Activated CD8-positive, alpha-beta T cell treated with anti-CD3 and anti-CD28 coated beads for 36 hours (primary cell): Measurements from ENCODE around the gene TGFBR2. TPM values are rescaled to one million over a fixed set of nuclear protein-coding genes. Genes with fewer than 3 reads are reported as not detected.
A peak's percentile ranks its signal among the peaks of the same experiment; 100 is the strongest.

Experiments used
- ATAC-seq: fragments of 200-7000 bp; cut with Tn5 transposase; one replicate; pipeline ENCODE4 v1.10.0; 2021; ENCODE audit warnings: mild to moderate bottlenecking, moderate library complexity
- CTCF ChIA-PET: fragments of 350-600 bp; sonication (Branson Sonifier 250); formaldehyde crosslinking; loops from one replicate; lab custom pipeline; 2021; ENCODE audit warnings: antibody characterized with exemption; lab: Charles Lee
- POLR2A ChIA-PET: fragments of 350-600 bp; sonication (Branson Sonifier 250); formaldehyde crosslinking; loops from one replicate; lab custom pipeline; 2021; ENCODE audit warnings: antibody characterized with exemption; lab: Charles Lee
- DNase-seq: peaks from one replicate; pipeline ENCODE4 v3.0.0-alpha.2; 2020
- H3K27ac Mint-ChIP-seq: one replicate; pipeline ENCODE4 v1.8.0; 2021; ENCODE audit warnings: mild to moderate bottlenecking, mixed read lengths
- H3K27me3 Mint-ChIP-seq: one replicate; pipeline ENCODE4 v1.8.0; 2021; ENCODE audit warnings: mixed read lengths
- H3K36me3 Mint-ChIP-seq: one replicate; pipeline ENCODE4 v1.8.0; 2021; ENCODE audit warnings: low read depth, mixed read lengths
- H3K4me1 Mint-ChIP-seq: one replicate; pipeline ENCODE4 v1.8.0; 2021; ENCODE audit warnings: low read depth, mixed read lengths
- H3K4me3 Mint-ChIP-seq: one replicate; pipeline ENCODE4 v1.8.0; 2021; ENCODE audit warnings: mild to moderate bottlenecking, moderate library complexity, mixed read lengths
- H3K9me3 Mint-ChIP-seq: one replicate; pipeline ENCODE4 v1.8.0; 2021; ENCODE audit warnings: mixed read lengths
- intact Hi-C: fragments of 100-400 bp; cut with micrococcal nuclease; formaldehyde crosslinking; loops from one replicate; pipeline ENCODE4 v1.10.0; 2022
- total RNA-seq, 2 experiments: library from RNA; stranded (reverse); gene quantifications; one replicate each; pipeline ENCODE4 v1.2.3, GENCODE V29; 2021
- TF ChIP-seq, protein P1 (sequence below): fragments of 200-600 bp; IDR thresholded peaks from one replicate; pipeline ENCODE4 v1.8.0; 2022; ENCODE audit warnings: antibody characterized with exemption, mild to moderate bottlenecking

Gene TGFBR2
- total RNA-seq, 2 experiments from 2014 or later, result 49.1 to 50.0 TPM

DNA sequence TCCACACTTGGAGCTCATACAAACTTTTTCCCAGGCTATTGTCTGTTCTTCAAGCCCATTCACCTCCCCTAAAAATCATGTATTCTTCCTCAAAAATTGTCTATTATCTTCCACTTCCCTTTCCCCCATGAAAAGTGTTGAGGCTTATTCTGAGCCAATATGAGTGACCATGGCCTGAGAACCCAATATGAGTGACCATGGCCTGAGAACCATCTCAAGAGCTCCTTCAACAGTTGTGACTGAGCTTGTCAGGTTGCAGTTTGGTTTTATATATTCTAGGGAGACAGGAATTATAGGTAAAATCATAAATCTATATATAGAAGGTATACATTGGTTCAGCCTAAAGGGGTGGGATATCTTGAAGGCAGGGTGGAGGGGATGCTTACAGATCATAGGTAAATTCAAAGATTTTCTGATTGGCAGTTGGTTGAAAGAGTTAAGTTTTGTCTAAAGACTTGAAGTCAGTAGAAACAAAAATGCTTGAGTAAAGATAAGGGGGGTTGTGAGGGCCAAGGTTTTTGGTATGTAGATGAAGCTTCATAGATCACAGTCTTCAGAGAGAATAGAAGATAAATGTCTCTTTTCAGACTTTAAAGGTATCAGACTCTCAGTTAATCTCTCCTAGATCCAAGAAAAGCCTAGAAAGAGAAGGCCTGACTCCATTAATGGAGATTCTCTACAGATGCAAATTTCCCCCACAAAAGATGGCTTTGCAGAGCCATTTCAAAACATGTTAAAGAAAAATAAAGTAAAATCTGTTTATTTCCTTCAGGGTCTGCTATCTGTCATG lies 95.8 kb downstream of the TGFBR2 start:
- Mint-ChIP-seq H3K4me1 (peaks cover 16% of the 10 kb centered on the region), H3K4me3 (no peak overlapping the region), H3K27me3 (no peaks in the 10 kb centered on the region), H3K36me3 (peaks cover 44% of the 10 kb centered on the region), H3K9me3 (peaks cover 6% of the 10 kb centered on the region), H3K27ac (no peak overlapping the region)
- ATAC-seq (peak; percentile 11), DNase-seq (no peak)
- TF ChIP-seq, protein P1, sequence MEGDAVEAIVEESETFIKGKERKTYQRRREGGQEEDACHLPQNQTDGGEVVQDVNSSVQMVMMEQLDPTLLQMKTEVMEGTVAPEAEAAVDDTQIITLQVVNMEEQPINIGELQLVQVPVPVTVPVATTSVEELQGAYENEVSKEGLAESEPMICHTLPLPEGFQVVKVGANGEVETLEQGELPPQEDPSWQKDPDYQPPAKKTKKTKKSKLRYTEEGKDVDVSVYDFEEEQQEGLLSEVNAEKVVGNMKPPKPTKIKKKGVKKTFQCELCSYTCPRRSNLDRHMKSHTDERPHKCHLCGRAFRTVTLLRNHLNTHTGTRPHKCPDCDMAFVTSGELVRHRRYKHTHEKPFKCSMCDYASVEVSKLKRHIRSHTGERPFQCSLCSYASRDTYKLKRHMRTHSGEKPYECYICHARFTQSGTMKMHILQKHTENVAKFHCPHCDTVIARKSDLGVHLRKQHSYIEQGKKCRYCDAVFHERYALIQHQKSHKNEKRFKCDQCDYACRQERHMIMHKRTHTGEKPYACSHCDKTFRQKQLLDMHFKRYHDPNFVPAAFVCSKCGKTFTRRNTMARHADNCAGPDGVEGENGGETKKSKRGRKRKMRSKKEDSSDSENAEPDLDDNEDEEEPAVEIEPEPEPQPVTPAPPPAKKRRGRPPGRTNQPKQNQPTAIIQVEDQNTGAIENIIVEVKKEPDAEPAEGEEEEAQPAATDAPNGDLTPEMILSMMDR, result no peak
- CTCF ChIA-PET, result interaction anchor here (1.0 to 1.7 kb wide), 5 partner anchors 9 to 690 kb away, joined by 3 to 7 read pairs (median 3); no protein-coding TSS in a partner anchor
- intact Hi-C loops, result no loop called here
- POLR2A ChIA-PET, result no interaction called here

DNA sequence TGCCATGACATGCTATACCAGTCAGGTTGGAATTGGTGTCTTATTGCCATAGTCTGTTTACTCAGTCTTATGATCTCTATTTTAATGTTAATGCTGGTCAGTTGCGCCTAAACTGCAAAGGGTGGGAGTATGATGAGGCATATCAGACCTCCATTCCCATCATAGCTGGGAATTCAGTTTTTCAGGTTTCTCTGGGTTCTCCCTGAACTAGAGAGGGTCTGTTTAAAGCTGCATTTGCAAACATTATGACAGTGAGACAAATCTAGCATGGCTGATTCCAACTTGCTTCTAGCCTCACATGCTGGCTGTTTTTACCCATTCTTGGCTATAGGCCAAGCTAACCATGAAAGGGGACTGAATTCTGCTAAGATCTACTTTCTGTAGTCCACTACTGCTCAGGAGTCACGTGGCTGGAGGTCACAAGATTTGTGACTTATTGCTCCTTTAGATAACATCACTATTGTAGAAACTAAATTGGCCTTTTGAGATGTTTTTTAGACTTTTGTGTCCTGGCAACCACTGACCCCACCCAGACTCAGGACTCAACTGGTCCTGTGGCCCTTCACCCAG lies 96.5 kb downstream of the TGFBR2 start:
- ChIA-PET POLR2A (no interaction called here), CTCF (interaction anchor here (1.2 to 3.2 kb wide), 3 partner anchors 10 to 383 kb away, joined by 3 to 23 read pairs (median 5); no protein-coding TSS in a partner anchor)
- DNase-seq (no peak), ATAC-seq (peak; percentile 21)
- H3K4me3 Mint-ChIP-seq, result no peak overlapping the region
- H3K36me3 Mint-ChIP-seq, result peaks cover 42% of the 10 kb centered on the region
- intact Hi-C loops, result no loop called here
- H3K4me1 Mint-ChIP-seq, result peaks cover 12% of the 10 kb centered on the region
- no peaks in the 10 kb centered on the region for H3K27me3 Mint-ChIP-seq
- peak overlapping the region; percentile 25 for H3K27ac Mint-ChIP-seq
- TF ChIP-seq, protein P1, result no peak
- peaks cover 6% of the 10 kb centered on the region for H3K9me3 Mint-ChIP-seq

DNA sequence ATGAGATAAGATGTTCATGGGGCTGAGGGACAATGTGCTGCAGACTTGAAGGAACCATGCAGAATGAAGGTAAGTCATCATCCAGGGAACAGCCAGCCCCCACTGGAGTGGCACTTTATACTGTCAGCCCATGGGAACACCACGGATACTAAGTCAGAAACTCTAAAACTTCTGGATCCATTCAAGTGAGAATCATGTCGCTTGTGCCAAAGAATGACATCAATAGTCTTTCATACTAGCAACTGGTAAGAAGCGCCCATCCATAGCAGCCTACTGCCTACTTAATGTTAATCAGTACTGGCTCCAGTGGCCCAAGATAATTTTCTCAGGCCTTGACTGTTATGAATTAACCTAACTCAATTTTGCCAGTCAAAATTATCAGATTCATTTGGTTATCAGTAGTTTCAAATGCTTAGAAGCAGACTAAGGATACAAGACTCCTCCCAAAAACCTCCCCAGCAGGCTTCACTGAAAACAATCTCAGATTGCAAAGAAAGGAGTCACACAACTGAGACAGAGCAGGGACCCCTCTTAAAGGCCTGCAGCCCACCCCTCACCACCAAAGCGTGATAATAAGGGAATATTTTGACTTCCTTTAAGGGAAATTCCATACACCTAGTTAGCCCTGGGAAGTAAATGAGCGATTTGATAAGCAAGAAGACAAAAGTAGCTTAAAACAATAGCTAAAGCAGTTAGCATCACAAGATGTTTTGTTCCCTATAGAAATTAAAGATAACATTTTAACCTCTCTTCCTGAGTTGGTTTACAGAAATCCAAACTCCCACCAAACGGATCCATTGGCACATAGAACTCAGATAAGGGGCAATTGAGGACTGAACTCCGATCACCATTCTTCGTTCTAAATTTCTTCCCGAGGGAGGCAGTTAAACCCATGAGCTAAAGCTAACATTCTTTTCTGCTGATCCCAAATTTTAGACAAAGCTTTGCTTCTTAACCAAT lies 98.8 kb downstream of the TGFBR2 start:
- DNase-seq (no peak), ATAC-seq (no peak)
- peaks cover 20% of the 10 kb centered on the region for H3K4me1 Mint-ChIP-seq
- intact Hi-C loops, result no loop called here
- peaks cover 32% of the 10 kb centered on the region for H3K36me3 Mint-ChIP-seq
- ChIA-PET POLR2A (interaction anchor here (0.7 to 1.1 kb wide), 3 partner anchors 8 to 29 kb away, joined by 3 read pairs; no protein-coding TSS in a partner anchor), CTCF (interaction anchor here (0.8 to 3.2 kb wide), 3 partner anchors 12 to 63 kb away, joined by 3 to 23 read pairs (median 3); no protein-coding TSS in a partner anchor)
- TF ChIP-seq, protein P1, result no peak
- no peak overlapping the region for H3K4me3 Mint-ChIP-seq
- peaks cover 6% of the 10 kb centered on the region for H3K9me3 Mint-ChIP-seq
- H3K27ac Mint-ChIP-seq, result no peak overlapping the region
- H3K27me3 Mint-ChIP-seq, result no peaks in the 10 kb centered on the region

DNA sequence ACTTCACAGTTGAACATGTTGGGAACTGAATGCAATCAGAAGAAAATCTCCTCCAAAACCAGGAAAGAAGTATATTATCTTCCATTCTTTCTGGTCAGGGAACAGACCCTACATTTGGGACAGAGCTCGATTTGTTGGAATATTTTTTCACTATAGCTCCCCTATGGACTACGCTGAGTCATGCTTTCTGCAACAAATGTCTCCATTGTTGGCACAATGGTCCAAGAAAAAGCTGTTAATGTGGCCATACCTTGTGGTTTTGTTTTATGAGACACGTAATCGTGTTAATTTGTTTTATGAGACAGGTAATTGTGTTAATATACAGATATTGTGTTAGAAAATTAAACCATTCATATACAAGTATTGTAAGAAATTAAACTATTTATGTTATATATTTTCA lies 101.4 kb downstream of the TGFBR2 start:
- H3K27me3 Mint-ChIP-seq, result no peaks in the 10 kb centered on the region
- ATAC-seq (no peak), DNase-seq (no peak)
- H3K36me3 Mint-ChIP-seq, result peaks cover 20% of the 10 kb centered on the region
- TF ChIP-seq, protein P1, result no peak
- peaks cover 18% of the 10 kb centered on the region for H3K4me1 Mint-ChIP-seq
- CTCF ChIA-PET, result interaction anchor here (0.7 to 1.8 kb wide), 4 partner anchors 10 to 22 kb away, joined by 3 to 5 read pairs (median 4); no protein-coding TSS in a partner anchor
- intact Hi-C loops, result no loop called here
- H3K27ac Mint-ChIP-seq, result no peak overlapping the region
- peaks cover 6% of the 10 kb centered on the region for H3K9me3 Mint-ChIP-seq
- POLR2A ChIA-PET, result interaction anchor here (1.6 kb wide), 1 partner anchor 12 kb away, joined by 3 read pairs; no protein-coding TSS in a partner anchor
- H3K4me3 Mint-ChIP-seq, result no peak overlapping the region
